ENCODE results near the gene UGT2B17. TPM values are rescaled to one million over a fixed set of nuclear protein-coding genes. Genes with fewer than 3 reads are reported as not detected.
"Not testable (repeated sequence)": the region's sequence is repeated elsewhere in the genome, so short reads cannot be mapped to it uniquely, and the experiment has no call there.

The UGT2B17 gene
- total RNA-seq, 1 experiment from 2014 or later = not detected

GRCh38 chr4:68565082-68565481 lies 11.0 kb downstream of the UGT2B17 start:
- ATAC-seq; DNase-seq (ENCODE audit: low read depth, low spot score); H3K36me3 ChIP-seq (ENCODE audit: control insufficient read depth, insufficient read depth, low read length); H3K4me1 ChIP-seq (ENCODE audit: control insufficient read depth, insufficient read depth, low read length); H3K9me3 ChIP-seq (ENCODE audit: control insufficient read depth, insufficient read depth, low read depth, low read length); POLR2A ChIA-PET; H3K27ac ChIP-seq (ENCODE audit: low read length); CTCF ChIA-PET; intact Hi-C loops (cut with micrococcal nuclease; ENCODE audit: unreplicated experiment); H3K4me3 ChIP-seq (ENCODE audit: low read depth in 2 of 2, low read length in 2 of 2); BruUV-seq (replicated peaks); H3K27me3 ChIP-seq (ENCODE audit: control insufficient read depth, insufficient read depth, low read length); in situ Hi-C loops (cut with HindIII; ENCODE audit: low pct_unique_long_range_greater_than_20kb, low sequenced_read_pairs): not testable (repeated sequence)

GRCh38 chr4:68560364-68561070 lies 15.6 kb downstream of the UGT2B17 start:
- H3K36me3 ChIP-seq (ENCODE audit: control insufficient read depth, insufficient read depth, low read length); CTCF ChIA-PET; intact Hi-C loops (cut with micrococcal nuclease; ENCODE audit: unreplicated experiment); POLR2A ChIA-PET; H3K4me3 ChIP-seq (ENCODE audit: low read depth in 2 of 2, low read length in 2 of 2); DNase-seq (ENCODE audit: low read depth, low spot score); H3K27ac ChIP-seq (ENCODE audit: low read length); in situ Hi-C loops (cut with HindIII; ENCODE audit: low pct_unique_long_range_greater_than_20kb, low sequenced_read_pairs); ATAC-seq; H3K4me1 ChIP-seq (ENCODE audit: control insufficient read depth, insufficient read depth, low read length); H3K27me3 ChIP-seq (ENCODE audit: control insufficient read depth, insufficient read depth, low read length); BruUV-seq (replicated peaks); H3K9me3 ChIP-seq (ENCODE audit: control insufficient read depth, insufficient read depth, low read depth, low read length): not testable (repeated sequence)

GRCh38 chr4:68553830-68554229 lies 22.3 kb downstream of the UGT2B17 start:
- H3K36me3 ChIP-seq (ENCODE audit: control insufficient read depth, insufficient read depth, low read length); intact Hi-C loops (cut with micrococcal nuclease; ENCODE audit: unreplicated experiment); H3K4me1 ChIP-seq (ENCODE audit: control insufficient read depth, insufficient read depth, low read length); H3K4me3 ChIP-seq (ENCODE audit: low read depth in 2 of 2, low read length in 2 of 2); DNase-seq (ENCODE audit: low read depth, low spot score); POLR2A ChIA-PET; ATAC-seq; H3K9me3 ChIP-seq (ENCODE audit: control insufficient read depth, insufficient read depth, low read depth, low read length); H3K27ac ChIP-seq (ENCODE audit: low read length); BruUV-seq (replicated peaks); CTCF ChIA-PET; H3K27me3 ChIP-seq (ENCODE audit: control insufficient read depth, insufficient read depth, low read length); in situ Hi-C loops (cut with HindIII; ENCODE audit: low pct_unique_long_range_greater_than_20kb, low sequenced_read_pairs): not testable (repeated sequence)

- POLR2A ChIA-PET; DNase-seq (ENCODE audit: low read depth, low spot score); ATAC-seq; H3K27ac ChIP-seq (ENCODE audit: low read length); H3K27me3 ChIP-seq (ENCODE audit: control insufficient read depth, insufficient read depth, low read length); H3K4me3 ChIP-seq (ENCODE audit: low read depth in 2 of 2, low read length in 2 of 2); H3K36me3 ChIP-seq (ENCODE audit: control insufficient read depth, insufficient read depth, low read length); CTCF ChIA-PET; H3K9me3 ChIP-seq (ENCODE audit: control insufficient read depth, insufficient read depth, low read depth, low read length); BruUV-seq (replicated peaks); intact Hi-C loops (cut with micrococcal nuclease; ENCODE audit: unreplicated experiment); H3K4me1 ChIP-seq (ENCODE audit: control insufficient read depth, insufficient read depth, low read length); in situ Hi-C loops (cut with HindIII; ENCODE audit: low pct_unique_long_range_greater_than_20kb, low sequenced_read_pairs): not testable (repeated sequence)
Observed at GRCh38 chr4:68552818-68553811, 23.0 kb downstream of the UGT2B17 start.

- CTCF ChIA-PET; BruUV-seq (replicated peaks); H3K4me3 ChIP-seq (ENCODE audit: low read depth in 2 of 2, low read length in 2 of 2); H3K4me1 ChIP-seq (ENCODE audit: control insufficient read depth, insufficient read depth, low read length); intact Hi-C loops (cut with micrococcal nuclease; ENCODE audit: unreplicated experiment); ATAC-seq; H3K27me3 ChIP-seq (ENCODE audit: control insufficient read depth, insufficient read depth, low read length); H3K36me3 ChIP-seq (ENCODE audit: control insufficient read depth, insufficient read depth, low read length); POLR2A ChIA-PET; H3K27ac ChIP-seq (ENCODE audit: low read length); in situ Hi-C loops (cut with HindIII; ENCODE audit: low pct_unique_long_range_greater_than_20kb, low sequenced_read_pairs); H3K9me3 ChIP-seq (ENCODE audit: control insufficient read depth, insufficient read depth, low read depth, low read length); DNase-seq (ENCODE audit: low read depth, low spot score): not testable (repeated sequence)
Observed at GRCh38 chr4:68542742-68543141, 33.4 kb downstream of the UGT2B17 start.

Measured in Panc1 (cell line).